Rectal smooth muscle tissue (tissue), 1 donor: ENCODE measurements around the gene GCNA.

Experiments used
- H3K27ac ChIP-seq: one replicate; pipeline ENCODE4 v1.7.0; 2013; ENCODE audit warnings: low read depth, low read length, inconsistent platforms
- H3K27me3 ChIP-seq: one replicate; pipeline ENCODE4 v1.7.0; 2013; ENCODE audit warnings: low read length; ENCODE audit not compliant: control insufficient read depth, insufficient read depth
- H3K36me3 ChIP-seq: one replicate; pipeline ENCODE4 v1.7.0; 2013; ENCODE audit warnings: low read length; ENCODE audit not compliant: control insufficient read depth, insufficient read depth
- H3K4me1 ChIP-seq: one replicate; pipeline ENCODE4 v1.7.0; 2013; ENCODE audit warnings: low read length; ENCODE audit not compliant: control insufficient read depth, insufficient read depth
- H3K4me3 ChIP-seq: one replicate; pipeline ENCODE4 v1.7.0; 2013; ENCODE audit warnings: low read length
- H3K9ac ChIP-seq: one replicate; pipeline ENCODE4 v1.7.0; 2013; ENCODE audit warnings: low read length

Gene GCNA

GRCh38 chrX:71619986-71620385, 41.7 kb downstream of the GCNA start:
- Histone ChIP-seq H3K36me3 (no peaks in the 10 kb centered on the region), H3K9ac (no peak overlapping the region), H3K27ac (no peak overlapping the region), H3K27me3 (no peaks in the 10 kb centered on the region), H3K4me1 (no peaks in the 10 kb centered on the region), H3K4me3 (no peak overlapping the region)

GRCh38 chrX:71621603-71622002, 43.4 kb downstream of the GCNA start:
- H3K4me1 ChIP-seq: no peaks in the 10 kb centered on the region
- H3K9ac ChIP-seq: no peak overlapping the region
- peak overlapping the region; percentile 29 for H3K27ac ChIP-seq
- H3K27me3 ChIP-seq: no peaks in the 10 kb centered on the region
- H3K36me3 ChIP-seq: no peaks in the 10 kb centered on the region
- H3K4me3 ChIP-seq: no peak overlapping the region

GRCh38 chrX:71622032-71622575, 43.9 kb downstream of the GCNA start:
- peak overlapping the region; percentile 29 for H3K27ac ChIP-seq
- no peak overlapping the region for H3K4me3 ChIP-seq
- no peak overlapping the region for H3K9ac ChIP-seq
- H3K27me3 ChIP-seq: peaks cover 2% of the 10 kb centered on the region
- no peaks in the 10 kb centered on the region for H3K4me1 ChIP-seq
- H3K36me3 ChIP-seq: no peaks in the 10 kb centered on the region

- no peaks in the 10 kb centered on the region for H3K4me1 ChIP-seq
- no peak overlapping the region for H3K9ac ChIP-seq
- no peak overlapping the region for H3K4me3 ChIP-seq
- H3K27me3 ChIP-seq: peaks cover 2% of the 10 kb centered on the region
- H3K36me3 ChIP-seq: no peaks in the 10 kb centered on the region
- peak overlapping the region; percentile 35 for H3K27ac ChIP-seq
Measured at GRCh38 chrX:71622576-71623450, 44.6 kb downstream of the GCNA start.

GRCh38 chrX:71623714-71624113, 45.5 kb downstream of the GCNA start:
- H3K9ac ChIP-seq: no peak overlapping the region
- H3K4me3 ChIP-seq: no peak overlapping the region
- no peaks in the 10 kb centered on the region for H3K36me3 ChIP-seq
- no peak overlapping the region for H3K27ac ChIP-seq
- peaks cover 2% of the 10 kb centered on the region for H3K27me3 ChIP-seq
- H3K4me1 ChIP-seq: no peaks in the 10 kb centered on the region

GRCh38 chrX:71625471-71625870, 47.2 kb downstream of the GCNA start:
- H3K27me3 ChIP-seq: peaks cover 2% of the 10 kb centered on the region
- no peak overlapping the region for H3K9ac ChIP-seq
- H3K36me3 ChIP-seq: no peaks in the 10 kb centered on the region
- no peak overlapping the region for H3K4me3 ChIP-seq
- H3K27ac ChIP-seq: no peak overlapping the region
- H3K4me1 ChIP-seq: no peaks in the 10 kb centered on the region

GRCh38 chrX:71626576-71626975, 48.3 kb downstream of the GCNA start:
- Histone ChIP-seq H3K36me3 (no peaks in the 10 kb centered on the region), H3K4me1 (no peaks in the 10 kb centered on the region), H3K9ac (no peak overlapping the region), H3K27me3 (peaks cover 2% of the 10 kb centered on the region), H3K4me3 (no peak overlapping the region), H3K27ac (no peak overlapping the region)

- Histone ChIP-seq H3K9ac (no peak overlapping the region), H3K4me1 (no peaks in the 10 kb centered on the region), H3K27me3 (peaks cover 2% of the 10 kb centered on the region), H3K36me3 (no peaks in the 10 kb centered on the region), H3K27ac (no peak overlapping the region), H3K4me3 (no peak overlapping the region)
Measured at GRCh38 chrX:71627588-71628404, 49.6 kb downstream of the GCNA start.

- Histone ChIP-seq H3K27me3 (peaks cover 2% of the 10 kb centered on the region), H3K36me3 (no peaks in the 10 kb centered on the region), H3K9ac (no peak overlapping the region), H3K27ac (no peak overlapping the region), H3K4me1 (no peaks in the 10 kb centered on the region), H3K4me3 (no peak overlapping the region)
Measured at GRCh38 chrX:71629467-71629866, 51.2 kb downstream of the GCNA start.

- Histone ChIP-seq H3K27me3 (no peaks in the 10 kb centered on the region), H3K4me1 (no peaks in the 10 kb centered on the region), H3K4me3 (no peak overlapping the region), H3K9ac (no peak overlapping the region), H3K36me3 (no peaks in the 10 kb centered on the region), H3K27ac (no peak overlapping the region)
Measured at GRCh38 chrX:71632923-71633657, 54.9 kb downstream of the GCNA start.

- H3K27me3 ChIP-seq: no peaks in the 10 kb centered on the region
- no peak overlapping the region for H3K27ac ChIP-seq
- H3K4me1 ChIP-seq: no peaks in the 10 kb centered on the region
- H3K9ac ChIP-seq: no peak overlapping the region
- H3K36me3 ChIP-seq: no peaks in the 10 kb centered on the region
- no peak overlapping the region for H3K4me3 ChIP-seq
Measured at GRCh38 chrX:71634366-71634765, 56.1 kb downstream of the GCNA start.
